HEK293 (cell line): Measurements from ENCODE around the gene PARP1.

ENCODE experiments used
- CTCF ChIA-PET: fragments of 350-600 bp; formaldehyde crosslinking; extraction: SDS; loops from one replicate; lab custom pipeline; 2021; ENCODE audit warnings: antibody characterized with exemption; lab: Yijun Ruan, JAX
- POLR2A ChIA-PET: fragments of 300-600 bp; formaldehyde crosslinking; extraction: SDS; loops from one replicate; lab custom pipeline; 2020; ENCODE audit warnings: antibody characterized with exemption, inconsistent platforms; lab: Yijun Ruan, JAX
- H3K27ac ChIP-seq: fragments of 200-500 bp; sonication (Bioruptor generic); 2 replicates; pipeline ENCODE4 v1.5.1; 2014; ENCODE audit warnings: low read depth, low read length, control low read depth, inconsistent platforms; ENCODE audit errors: extremely low read depth
- H3K36me3 ChIP-seq, 2 experiments: fragments of 200-500 bp in 1 of 2; sonication (Bioruptor generic) in 1 of 2; 1 replicate in 1 of 2; 2 replicates in 1 of 2; pipeline ENCODE4 v1.5.1; 2014 to 2017; ENCODE audit warnings: inconsistent platforms in 2 of 2, low read length in 2 of 2; ENCODE audit not compliant: control insufficient read depth in 2 of 2, insufficient read depth in 1 of 2
- H3K4me1 ChIP-seq: fragments of 200-500 bp; sonication (Bioruptor generic); 2 replicates; pipeline ENCODE4 v1.5.1; 2014; ENCODE audit warnings: mild to moderate bottlenecking, low read length, inconsistent platforms; ENCODE audit not compliant: control insufficient read depth, insufficient read depth
- H3K4me3 ChIP-seq: 2 replicates; pipeline ENCODE4 v1.5.1; 2011; ENCODE audit warnings: low read depth, mild to moderate bottlenecking, control low read depth, low read length, moderate library complexity
- H3K9me3 ChIP-seq: fragments of 200-500 bp; sonication (Bioruptor generic); 2 replicates; pipeline ENCODE4 v1.5.1; 2014; ENCODE audit warnings: low read depth, low read length, inconsistent platforms; ENCODE audit not compliant: control insufficient read depth, insufficient read depth
- HIC1 ChIP-seq: fragments of 450-650 bp; formaldehyde crosslinking; IDR thresholded peaks from 2 replicates; pipeline ENCODE4 v1.5.1; 2016; ENCODE audit warnings: missing biosample characterization, missing genetic modification characterization
- KLF8 ChIP-seq: fragments of 450-650 bp; formaldehyde crosslinking; IDR thresholded peaks from 2 replicates; pipeline ENCODE4 v1.5.1; 2016; ENCODE audit warnings: missing biosample characterization, missing genetic modification characterization
- TCF7L2 ChIP-seq: IDR thresholded peaks from 2 replicates; pipeline ENCODE4 v1.6.1; 2011; ENCODE audit warnings: low read depth, mild to moderate bottlenecking, inconsistent platforms, low read length, moderate library complexity, borderline replicate concordance
- ZNF132 ChIP-seq: fragments of 450-650 bp; formaldehyde crosslinking; IDR thresholded peaks from 2 replicates; pipeline ENCODE4 v1.5.1; 2017; ENCODE audit warnings: missing biosample characterization, missing genetic modification characterization, borderline replicate concordance
- ZNF133 ChIP-seq: fragments of 450-650 bp; formaldehyde crosslinking; IDR thresholded peaks from 2 replicates; pipeline ENCODE4 v1.5.1; 2016; ENCODE audit warnings: missing biosample characterization, missing genetic modification characterization
- ZNF221 ChIP-seq: fragments of 450-650 bp; formaldehyde crosslinking; IDR thresholded peaks from 2 replicates; pipeline ENCODE4 v1.5.1; 2017; ENCODE audit warnings: missing biosample characterization, missing genetic modification characterization, borderline replicate concordance
- ZNF223 ChIP-seq: fragments of 450-650 bp; formaldehyde crosslinking; IDR thresholded peaks from 2 replicates; pipeline ENCODE4 v1.5.1; 2016; ENCODE audit warnings: missing biosample characterization, missing genetic modification characterization
- ZNF37A ChIP-seq: fragments of 450-650 bp; IDR thresholded peaks from 2 replicates; pipeline ENCODE4 v1.5.1; 2018; ENCODE audit warnings: missing biosample characterization, missing genetic modification characterization
- ZNF416 ChIP-seq: fragments of 450-650 bp; formaldehyde crosslinking; IDR thresholded peaks from 2 replicates; pipeline ENCODE4 v1.5.1; 2016; ENCODE audit warnings: missing biosample characterization, missing genetic modification characterization
- ZNF488 ChIP-seq: fragments of 450-650 bp; formaldehyde crosslinking; IDR thresholded peaks from 2 replicates; pipeline ENCODE4 v1.5.1; 2016; ENCODE audit warnings: missing biosample characterization, missing genetic modification characterization
- ZNF510 ChIP-seq: fragments of 450-650 bp; formaldehyde crosslinking; IDR thresholded peaks from 2 replicates; pipeline ENCODE4 v1.5.1; 2018; ENCODE audit warnings: mild to moderate bottlenecking, missing genetic modification characterization, missing biosample characterization; ENCODE audit not compliant: insufficient replicate concordance
- ZNF555 ChIP-seq: fragments of 450-650 bp; formaldehyde crosslinking; conservative IDR thresholded peaks from 2 replicates; pipeline ENCODE4 v1.5.1; 2017; ENCODE audit warnings: missing biosample characterization, mild to moderate bottlenecking, missing genetic modification characterization, inconsistent platforms
- ZNF560 ChIP-seq: fragments of 450-650 bp; formaldehyde crosslinking; IDR thresholded peaks from 2 replicates; pipeline ENCODE4 v1.5.1; 2017; ENCODE audit warnings: missing biosample characterization, missing genetic modification characterization, borderline replicate concordance
- ZNF621 ChIP-seq: fragments of 450-650 bp; formaldehyde crosslinking; IDR thresholded peaks from 2 replicates; pipeline ENCODE4 v1.5.1; 2017; ENCODE audit warnings: missing biosample characterization, missing genetic modification characterization
- ZNF658 ChIP-seq: fragments of 450-650 bp; formaldehyde crosslinking; IDR thresholded peaks from 2 replicates; pipeline ENCODE4; 2016; ENCODE audit warnings: missing biosample characterization, missing genetic modification characterization
- ZNF692 ChIP-seq: fragments of 450-650 bp; formaldehyde crosslinking; IDR thresholded peaks from 2 replicates; pipeline ENCODE4 v1.5.1; 2016; ENCODE audit warnings: missing biosample characterization, missing genetic modification characterization
- ZXDB ChIP-seq: fragments of 450-650 bp; formaldehyde crosslinking; IDR thresholded peaks from 2 replicates; pipeline ENCODE4 v1.5.1; 2016; ENCODE audit warnings: missing biosample characterization, missing genetic modification characterization

Gene PARP1

GRCh38 chr1:226436855-226437491 lies 29.1 kb upstream of the PARP1 start (continued):
- TF ChIP-seq TCF7L2: no peak
- 0 out of 2 replicates have a peak, but pooled peaks have one; percentile 13 for TF ChIP-seq ZXDB (tag by site-specific recombination)

- no peak overlapping the region for H3K27ac ChIP-seq
- no peaks in the 10 kb centered on the region for H3K9me3 ChIP-seq
- POLR2A ChIA-PET: interaction anchor here (1.5 kb wide), 1 partner anchor 29 kb away, joined by 7 read pairs; the partner anchor contains the start of gene PARP1
- CTCF ChIA-PET: interaction anchor here (0.7 to 1.4 kb wide), 7 partner anchors 8 to 311 kb away, joined by 3 to 7 read pairs (median 5); partner anchors contain the start of gene PARP1
- no peak for TF ChIP-seq ZNF488
- 0 out of 2 replicates have a peak, but pooled peaks have one; percentile 40 for TF ChIP-seq ZNF621 (tag by site-specific recombination)
- TF ChIP-seq, all 188 proteins: peak for 1
- Histone ChIP-seq H3K4me1 (no peaks in the 10 kb centered on the region), H3K4me3 (no peak overlapping the region), H3K36me3 (no peaks in the 10 kb centered on the region)
Observed at GRCh38 chr1:226436472-226436854, 28.6 kb upstream of the PARP1 start.

GRCh38 chr1:226433341-226433720 lies 25.4 kb upstream of the PARP1 start:
- no peaks in the 10 kb centered on the region for H3K9me3 ChIP-seq
- ChIA-PET CTCF (interaction anchor here (0.5 to 1.0 kb wide), 3 partner anchors 8 to 11 kb away, joined by 3 to 4 read pairs (median 3); no protein-coding TSS in a partner anchor), POLR2A (no interaction called here)
- no peak overlapping the region for H3K4me3 ChIP-seq
- H3K27ac ChIP-seq: no peak overlapping the region
- no peaks in the 10 kb centered on the region for H3K36me3 ChIP-seq
- no peaks in the 10 kb centered on the region; the same call in 1 of the 2 replicates for H3K4me1 ChIP-seq
- TF ChIP-seq ZNF416 (tag by site-specific recombination) (no peak), ZNF658 (no peak), ZNF510 (no peak), ZNF560 (tag by site-specific recombination) (no peak), ZNF132 (tag by site-specific recombination) (no peak), ZNF223 (tag by site-specific recombination) (no peak), ZNF692 (no peak), ZNF133 (no peak), HIC1 (tag by site-specific recombination) (no peak), ZNF555 (tag by site-specific recombination) (no peak), ZNF37A (tag by site-specific recombination) (no peak), KLF8 (tag by site-specific recombination) (no peak), ZNF221 (tag by site-specific recombination) (no peak)
- TF ChIP-seq, all 188 proteins: peak for 0
